Measurements from ENCODE around the gene TRPV2. TPM values are rescaled to one million over a fixed set of nuclear protein-coding genes. Genes with fewer than 3 reads are reported as not detected.
A peak's percentile ranks its signal among the peaks of the same experiment; 100 is the strongest.
"Not testable (repeated sequence)": the region's sequence is repeated elsewhere in the genome, so short reads cannot be mapped to it uniquely, and the experiment has no call there.

Gene TRPV2
- total and polyA plus RNA-seq, 4 donors: 12.6 to 105 (median 45.7) TPM

- WGBS, 2 donors: 87 to 93% methylated on average over 11 of the region's 11 CpGs
- H3K9ac ChIP-seq (ENCODE audit: insufficient read depth in 1 of 2, low read length in 2 of 2): no peak overlapping the region
- H3K4me1 ChIP-seq (ENCODE audit: control insufficient read depth in 5 of 5, insufficient read depth in 5 of 5, low read length in 5 of 5): peaks cover 0 to 2% (median 0%) of the 10 kb centered on the region in 5 donors
- H3K4me3 ChIP-seq: no peak overlapping the region
- H3K27ac ChIP-seq (ENCODE audit: low read depth in 1 of 2, low read length in 1 of 2): no peak overlapping the region
- peaks cover 0 to 30% (median 13%) of the 10 kb centered on the region in 4 donors for H3K36me3 ChIP-seq (ENCODE audit: control insufficient read depth in 4 of 4, insufficient read depth in 4 of 4, low read length in 4 of 4)
- no peaks in the 10 kb centered on the region for H3K9me3 ChIP-seq (ENCODE audit: control insufficient read depth in 4 of 4, insufficient read depth in 3 of 4, low read length in 3 of 4)
- no peak for TF ChIP-seq CTCF (IDR thresholded peaks at IDR 0.05; ENCODE audit: control extremely low read depth, extremely low read depth)
- no peak for DNase-seq
- no peaks in the 10 kb centered on the region for H3K27me3 ChIP-seq (ENCODE audit: control insufficient read depth in 3 of 3, insufficient read depth in 3 of 3, low read length in 2 of 3)
- no peak for ATAC-seq (ENCODE audit: insufficient read depth, low FRiP score)
Observed at GRCh38 chr17:16449121-16449570, 33.8 kb downstream of the TRPV2 start.

DNA sequence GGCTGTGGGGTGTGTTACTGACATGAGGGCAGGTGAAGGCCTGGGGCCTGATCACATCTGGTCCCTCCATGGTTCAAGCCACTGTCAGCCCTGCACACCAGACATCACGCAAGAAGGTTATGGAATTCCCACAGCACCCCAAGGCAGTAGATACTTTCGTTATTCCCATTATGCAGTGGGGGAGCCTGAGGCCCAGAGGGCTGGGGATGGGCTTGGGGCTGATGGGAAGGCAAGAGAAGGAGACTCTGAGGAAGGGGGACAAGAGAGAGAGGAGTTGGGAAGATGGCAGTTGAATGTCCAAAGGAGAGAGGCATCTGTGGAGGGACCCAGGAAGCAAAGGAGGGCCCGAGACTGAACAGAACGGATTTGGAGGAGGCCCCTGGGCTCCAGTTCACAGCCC is 34.7 kb downstream of the TRPV2 start:
- H3K9ac ChIP-seq (ENCODE audit: insufficient read depth in 1 of 2, low read length in 2 of 2): no peak overlapping the region
- 94 to 95% methylated on average over 4 of the region's 4 CpGs for WGBS, 2 donors
- DNase-seq: no peak
- TF ChIP-seq CTCF (IDR thresholded peaks at IDR 0.05; ENCODE audit: control extremely low read depth, extremely low read depth): no peak
- H3K9me3 ChIP-seq (ENCODE audit: control insufficient read depth in 4 of 4, insufficient read depth in 3 of 4, low read length in 3 of 4): no peaks in the 10 kb centered on the region
- no peaks in the 10 kb centered on the region for H3K4me1 ChIP-seq (ENCODE audit: control insufficient read depth in 5 of 5, insufficient read depth in 5 of 5, low read length in 5 of 5)
- H3K4me3 ChIP-seq: no peak overlapping the region
- no peaks in the 10 kb centered on the region for H3K27me3 ChIP-seq (ENCODE audit: control insufficient read depth in 3 of 3, insufficient read depth in 3 of 3, low read length in 2 of 3)
- H3K36me3 ChIP-seq (ENCODE audit: control insufficient read depth in 4 of 4, insufficient read depth in 4 of 4, low read length in 4 of 4): peaks cover 0 to 28% (median 11%) of the 10 kb centered on the region in 4 donors
- no peak overlapping the region for H3K27ac ChIP-seq (ENCODE audit: low read depth in 1 of 2, low read length in 1 of 2)
- no peak for ATAC-seq (ENCODE audit: insufficient read depth, low FRiP score)

DNA sequence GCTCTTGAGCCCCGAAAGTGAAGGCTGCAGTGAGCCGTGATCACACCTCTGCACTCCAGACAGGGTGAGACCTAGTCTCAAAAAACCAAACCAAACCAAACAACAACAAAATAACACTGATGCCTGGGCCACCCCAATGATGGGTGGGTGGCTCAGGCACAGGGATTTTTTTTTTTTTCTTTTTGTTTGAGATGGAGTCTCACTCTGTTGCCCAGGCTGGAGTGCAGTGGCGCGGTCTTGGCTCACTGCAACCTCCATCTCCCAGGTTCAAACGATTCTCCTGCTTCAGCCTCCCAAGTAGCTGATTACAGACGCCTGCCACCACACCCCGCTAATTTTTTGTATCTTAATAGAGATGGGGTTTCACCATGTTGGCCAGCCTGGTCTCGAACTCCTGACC is 36.9 kb downstream of the TRPV2 start:
- not testable (repeated sequence) for H3K27ac ChIP-seq (ENCODE audit: low read depth in 1 of 2, low read length in 1 of 2); H3K9ac ChIP-seq (ENCODE audit: insufficient read depth in 1 of 2, low read length in 2 of 2); DNase-seq; H3K4me1 ChIP-seq (ENCODE audit: control insufficient read depth in 5 of 5, insufficient read depth in 5 of 5, low read length in 5 of 5); H3K27me3 ChIP-seq (ENCODE audit: control insufficient read depth in 3 of 3, insufficient read depth in 3 of 3, low read length in 2 of 3); H3K4me3 ChIP-seq; H3K9me3 ChIP-seq (ENCODE audit: control insufficient read depth in 4 of 4, insufficient read depth in 3 of 4, low read length in 3 of 4); ATAC-seq (ENCODE audit: insufficient read depth, low FRiP score)
- H3K36me3 ChIP-seq (ENCODE audit: control insufficient read depth in 4 of 4, insufficient read depth in 4 of 4, low read length in 4 of 4): peaks cover 0 to 17% (median 10%) of the 10 kb centered on the region in 4 donors
- WGBS, 2 donors: 79 to 93% methylated on average over 8 of the region's 8 CpGs

- no peaks in the 10 kb centered on the region for H3K9me3 ChIP-seq (ENCODE audit: control insufficient read depth in 4 of 4, insufficient read depth in 3 of 4, low read length in 3 of 4)
- no peak overlapping the region for H3K4me3 ChIP-seq
- no peaks in the 10 kb centered on the region for H3K27me3 ChIP-seq (ENCODE audit: control insufficient read depth in 3 of 3, insufficient read depth in 3 of 3, low read length in 2 of 3)
- no peak overlapping the region for H3K27ac ChIP-seq (ENCODE audit: low read depth in 1 of 2, low read length in 1 of 2)
- H3K9ac ChIP-seq (ENCODE audit: insufficient read depth in 1 of 2, low read length in 2 of 2): no peak overlapping the region
- no peak for TF ChIP-seq CTCF (IDR thresholded peaks at IDR 0.05; ENCODE audit: control extremely low read depth, extremely low read depth)
- WGBS, 2 donors: 84 to 90% methylated on average over 4 of the region's 4 CpGs
- H3K36me3 ChIP-seq (ENCODE audit: control insufficient read depth in 4 of 4, insufficient read depth in 4 of 4, low read length in 4 of 4): peaks cover 0 to 10% (median 6%) of the 10 kb centered on the region in 4 donors
- no peaks in the 10 kb centered on the region for H3K4me1 ChIP-seq (ENCODE audit: control insufficient read depth in 5 of 5, insufficient read depth in 5 of 5, low read length in 5 of 5)
- ATAC-seq (ENCODE audit: insufficient read depth, low FRiP score): peak; percentile 19
- DNase-seq: no peak
Observed at GRCh38 chr17:16453493-16453851, 38.1 kb downstream of the TRPV2 start.
